DMS79 treated with DMSO at 0.1 percent for 48 hours (cell line): ENCODE data around the gene ATF6B.
"Not testable (repeated sequence)": the region's sequence is repeated elsewhere in the genome, so short reads cannot be mapped to it uniquely, and the experiment has no call there.

Experiments
- DNase-seq: peaks from one replicate; lab custom pipeline; 2025; lab: John Stamatoyannopoulos, UW

The ATF6B gene

GRCh38 chr6:32081168-32081990, 46.7 kb downstream of the ATF6B start:
- DNase-seq: no peak

GRCh38 chr6:32079566-32080290, 48.3 kb downstream of the ATF6B start:
- no peak for DNase-seq

- no peak for DNase-seq
These were observed 51.7 kb downstream of the ATF6B start for GRCh38 chr6:32076321-32076809.

GRCh38 chr6:32075781-32076180, 52.3 kb downstream of the ATF6B start:
- no peak for DNase-seq

GRCh38 chr6:32074996-32075532, 53.0 kb downstream of the ATF6B start:
- DNase-seq: no peak

- DNase-seq: no peak
These were observed 54.4 kb downstream of the ATF6B start for GRCh38 chr6:32073613-32074012.

GRCh38 chr6:32073101-32073500, 54.9 kb downstream of the ATF6B start:
- peak; percentile 52 for DNase-seq

DNA sequence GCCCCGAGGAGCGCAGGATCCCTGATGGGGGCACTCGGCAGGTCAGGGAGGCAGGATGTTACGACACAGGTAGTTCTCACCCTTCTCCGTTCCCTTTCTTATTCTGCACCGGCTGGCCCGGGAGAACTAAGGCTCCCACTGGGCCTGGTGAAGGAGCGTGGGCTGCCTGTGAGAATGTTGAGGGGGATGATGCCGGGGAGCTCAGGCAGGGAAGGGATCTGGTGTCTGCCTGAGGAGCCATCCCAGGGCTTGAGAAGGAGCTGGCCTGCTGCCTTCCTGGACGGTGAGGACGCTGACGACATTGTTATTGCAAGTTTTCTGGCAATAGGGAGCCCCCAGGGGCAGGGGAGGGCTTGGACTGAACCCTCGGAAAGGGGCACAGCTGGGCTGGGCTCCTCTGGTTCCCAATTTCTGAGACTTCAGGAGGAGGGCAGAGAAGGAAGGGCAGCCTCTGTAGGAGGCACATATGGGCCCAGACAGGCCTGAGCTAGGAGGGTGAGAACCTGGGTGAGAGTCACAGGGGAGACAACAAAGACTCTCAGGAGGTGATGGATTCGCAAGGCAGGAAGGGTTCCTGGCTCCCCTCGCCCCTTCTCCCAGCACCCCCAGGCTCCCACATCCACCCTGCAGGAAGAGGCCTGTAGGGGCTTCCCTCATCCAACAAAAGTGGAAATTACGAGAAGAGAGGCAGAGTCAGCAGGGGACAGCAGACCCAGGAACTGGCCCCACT, 57.1 kb downstream of the ATF6B start:
- no peak for DNase-seq

- no peak for DNase-seq
These were observed 58.0 kb downstream of the ATF6B start for GRCh38 chr6:32069878-32070515.

DNA sequence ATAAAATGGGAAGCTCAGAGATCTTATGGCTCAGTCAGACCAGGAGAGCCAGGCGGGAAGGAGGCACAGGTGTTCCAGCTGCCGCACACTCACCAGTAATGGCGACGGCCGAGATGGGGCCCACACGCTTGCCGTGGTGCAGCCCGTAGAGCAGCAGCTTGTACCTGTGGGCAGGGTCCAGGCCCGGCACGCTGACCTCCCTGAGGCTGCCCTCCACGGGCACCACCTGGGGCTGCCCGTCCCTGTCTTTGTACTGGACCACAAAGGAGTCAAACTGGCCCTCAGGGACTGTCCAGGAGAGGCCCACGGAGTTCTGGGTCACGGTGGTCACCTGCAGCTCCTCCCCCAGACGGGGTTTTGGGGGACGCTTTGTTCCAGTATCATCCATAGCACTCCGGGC, 58.6 kb downstream of the ATF6B start:
- DNase-seq: no peak

DNA sequence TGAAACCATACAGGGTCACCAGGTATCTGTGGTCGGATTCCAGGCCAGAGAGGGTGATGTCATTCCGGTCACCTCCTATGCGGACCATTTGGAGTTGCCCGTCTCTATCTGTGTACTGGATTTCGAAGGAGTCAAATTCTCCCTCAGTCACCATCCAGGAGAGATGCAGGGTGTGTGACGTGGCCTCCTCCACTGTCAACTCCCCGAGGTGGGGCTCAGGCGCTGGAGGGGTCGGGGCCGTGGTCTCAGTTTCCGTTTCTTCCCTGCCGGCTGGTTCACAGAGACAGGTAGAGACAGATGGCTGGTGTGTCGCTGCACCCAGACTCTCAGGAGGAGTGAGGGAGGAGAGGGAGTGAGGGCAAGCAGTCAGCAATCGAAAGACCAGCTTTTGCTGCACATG, 59.2 kb downstream of the ATF6B start:
- no peak for DNase-seq

DNA sequence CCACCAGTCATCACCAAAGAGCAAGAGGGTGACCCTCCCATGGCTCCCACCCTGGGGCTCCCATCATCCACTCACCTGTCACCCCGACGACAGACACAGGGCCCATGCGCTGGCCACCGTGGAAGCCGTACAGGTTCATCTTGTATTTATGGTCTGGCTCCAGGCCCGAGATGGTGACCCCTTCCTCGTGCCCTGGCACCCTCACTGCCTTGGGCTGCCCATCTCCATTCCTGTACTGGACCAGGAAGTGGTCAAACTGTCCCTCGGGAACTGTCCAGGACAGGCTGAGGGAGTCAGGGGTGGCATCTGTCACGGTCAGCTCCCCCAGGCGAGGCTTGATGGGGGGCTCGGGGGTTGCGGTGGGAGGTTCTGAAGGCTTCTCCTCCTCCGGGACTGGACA, 59.7 kb downstream of the ATF6B start:
- not testable (repeated sequence) for DNase-seq

- DNase-seq: not testable (repeated sequence)
These were observed 60.5 kb downstream of the ATF6B start for GRCh38 chr6:32067521-32067920.
